Right cardiac atrium (tissue), 5 donors: Measurements from ENCODE around the gene FAM20C. TPM values are rescaled to one million over a fixed set of nuclear protein-coding genes. Genes with fewer than 3 reads are reported as not detected.

Experiments
- ATAC-seq, 2 donors: fragments of 200-7000 bp; cut with Tn5 transposase; one replicate each; pipeline versions ENCODE4 v1.8.0 to v1.9.1; 2020; ENCODE audit warnings: moderate library complexity in 2 of 2, mild to moderate bottlenecking in 1 of 2
- DNase-seq, 3 donors: peaks; one replicate each; pipeline ENCODE4 v3.0.0-alpha.2; 2020
- H3K27ac ChIP-seq: one replicate; pipeline ENCODE4 v1.5.1; 2013; ENCODE audit warnings: mild to moderate bottlenecking, low read length, control low read depth, moderate library complexity
- H3K27me3 ChIP-seq: one replicate; pipeline ENCODE4 v1.6.1; 2013; ENCODE audit not compliant: control insufficient read depth, insufficient read depth
- H3K4me1 ChIP-seq: one replicate; pipeline ENCODE4 v1.6.1; 2013; ENCODE audit warnings: low read length; ENCODE audit not compliant: control insufficient read depth, insufficient read depth
- H3K4me3 ChIP-seq: one replicate; pipeline ENCODE4 v1.5.1; 2013; ENCODE audit warnings: low read length, control low read depth
- H3K9me3 ChIP-seq: one replicate; pipeline ENCODE4 v1.6.1; 2013; ENCODE audit warnings: low read length; ENCODE audit not compliant: control insufficient read depth
- WGBS: extraction: QIAGEN DNeasy Blood & Tissue Kit; methylation state at CpG from one replicate; pipeline ENCODE4 v1.1.7; 2013; 5-methylcytosine and 5-hydroxymethylcytosine counted together
- intact Hi-C, 4 donors: fragments of 100-400 bp; cut with DNase I; formaldehyde crosslinking; loops; one replicate each; pipeline versions ENCODE4 v1.11.0 to v1.14.0; 2022 to 2023
- polyA plus RNA-seq: library from polyadenylated mRNA; stranded (reverse); fragments of 200-250 nt; gene quantifications from one replicate; pipeline ENCODE4 v1.2.3, GENCODE V29; 2013
- total RNA-seq, 4 donors: library from RNA; stranded (reverse); fragmentation: NEBNext Ultra II Directional; extraction: Animal tissue kit (Norgen Biotek cat#: 25700); gene quantifications; one replicate each; pipeline ENCODE4 v1.2.1, GENCODE V29; 2021
- donor health status: healthy with polysubstance abuse.
- donor health status: DM: no; HTN: yes; CAD: no.
- donor health status: DM: no; HTN: no; CAD: no.
- donor health status: DM: no; HTN: yes; CAD: no; lungs with severe emphysema.
- donor health status: DM: yes; HTN: yes; CAD: no.

The FAM20C gene
- total and polyA plus RNA-seq, 5 donors, result 17.6 to 46.3 (median 29.7) TPM

GRCh38 chr7:167090-167855 lies 25.1 kb upstream of the FAM20C start:
- DNase-seq (peak in 2 of 3 donors; percentile 22 to 58), ATAC-seq (peak in 1 of 2 donors; percentile 13)
- 67% methylated on average over 25 of the region's 25 CpGs for WGBS
- H3K27ac ChIP-seq, result no peak overlapping the region
- no peak overlapping the region for H3K4me3 ChIP-seq
- H3K9me3 ChIP-seq, result no peaks in the 10 kb centered on the region
- intact Hi-C loops, result no loop called here
- H3K4me1 ChIP-seq, result no peaks in the 10 kb centered on the region
- no peaks in the 10 kb centered on the region for H3K27me3 ChIP-seq

- intact Hi-C loops, result no loop called here
- Histone ChIP-seq H3K27ac (no peak overlapping the region), H3K9me3 (no peaks in the 10 kb centered on the region), H3K4me3 (no peak overlapping the region), H3K27me3 (no peaks in the 10 kb centered on the region), H3K4me1 (no peaks in the 10 kb centered on the region)
- ATAC-seq, result no peak
- DNase-seq, result peak in 2 of 3 donors; percentile 9 to 50
- WGBS, result 92% methylated on average over 31 of the region's 31 CpGs
Observed at GRCh38 chr7:167976-168791, 24.2 kb upstream of the FAM20C start.

GRCh38 chr7:169276-170172 lies 22.8 kb upstream of the FAM20C start:
- no peak overlapping the region for H3K27ac ChIP-seq
- no peak for ATAC-seq
- H3K9me3 ChIP-seq, result no peaks in the 10 kb centered on the region
- H3K4me1 ChIP-seq, result no peaks in the 10 kb centered on the region
- H3K4me3 ChIP-seq, result no peak overlapping the region
- intact Hi-C loops, result no loop called here
- 93% methylated on average over 33 of the region's 33 CpGs for WGBS
- peak in 2 of 3 donors; percentile 2 to 27 for DNase-seq
- no peaks in the 10 kb centered on the region for H3K27me3 ChIP-seq

- no peaks in the 10 kb centered on the region for H3K4me1 ChIP-seq
- DNase-seq, result peak in 2 of 3 donors; percentile 10 to 22
- H3K9me3 ChIP-seq, result no peaks in the 10 kb centered on the region
- H3K27ac ChIP-seq, result no peak overlapping the region
- WGBS, result 94% methylated on average over 31 of the region's 31 CpGs
- no peak overlapping the region for H3K4me3 ChIP-seq
- no peak for ATAC-seq
- intact Hi-C loops, result no loop called here
- H3K27me3 ChIP-seq, result no peaks in the 10 kb centered on the region
Observed at GRCh38 chr7:170551-171363, 21.6 kb upstream of the FAM20C start.

- H3K9me3 ChIP-seq, result no peaks in the 10 kb centered on the region
- ATAC-seq, result no peak
- H3K4me1 ChIP-seq, result no peaks in the 10 kb centered on the region
- H3K4me3 ChIP-seq, result no peak overlapping the region
- no peaks in the 10 kb centered on the region for H3K27me3 ChIP-seq
- peak; percentile 10 to 44 (median 33) for DNase-seq
- no peak overlapping the region for H3K27ac ChIP-seq
- WGBS, result 86% methylated on average over 27 of the region's 27 CpGs
- intact Hi-C loops, result no loop called here
Observed at GRCh38 chr7:171364-171904, 20.9 kb upstream of the FAM20C start.

- Histone ChIP-seq H3K9me3 (no peaks in the 10 kb centered on the region), H3K4me1 (no peaks in the 10 kb centered on the region), H3K4me3 (no peak overlapping the region), H3K27ac (no peak overlapping the region), H3K27me3 (no peaks in the 10 kb centered on the region)
- peak; percentile 1 to 36 (median 11) for DNase-seq
- ATAC-seq, result no peak
- WGBS, result 92% methylated on average over 16 of the region's 16 CpGs
- intact Hi-C loops, result no loop called here
Observed at GRCh38 chr7:171912-172515, 20.4 kb upstream of the FAM20C start.

- peak; percentile 22 for ATAC-seq
- Histone ChIP-seq H3K27me3 (no peaks in the 10 kb centered on the region), H3K9me3 (no peaks in the 10 kb centered on the region), H3K4me3 (no peak overlapping the region), H3K27ac (no peak overlapping the region), H3K4me1 (no peaks in the 10 kb centered on the region)
- 75% methylated on average over 29 of the region's 29 CpGs for WGBS
- intact Hi-C loops, result no loop called here
- peak in 1 of 3 donors; percentile 54 for DNase-seq
Observed at GRCh38 chr7:173209-173918, 19.0 kb upstream of the FAM20C start.

- intact Hi-C loops, result no loop called here
- no peak for ATAC-seq
- Histone ChIP-seq H3K4me1 (no peaks in the 10 kb centered on the region), H3K4me3 (no peak overlapping the region), H3K27ac (no peak overlapping the region), H3K9me3 (no peaks in the 10 kb centered on the region), H3K27me3 (no peaks in the 10 kb centered on the region)
- no peak for DNase-seq
- WGBS, result 62% methylated on average over 2 of the region's 2 CpGs
Observed at GRCh38 chr7:174716-175115, 17.7 kb upstream of the FAM20C start.

- WGBS, result 94% methylated on average over 11 of the region's 11 CpGs
- Histone ChIP-seq H3K4me1 (no peaks in the 10 kb centered on the region), H3K27me3 (no peaks in the 10 kb centered on the region), H3K4me3 (no peak overlapping the region), H3K27ac (no peak overlapping the region), H3K9me3 (no peaks in the 10 kb centered on the region)
- intact Hi-C loops, result no loop called here
- DNase-seq, result no peak
- no peak for ATAC-seq
Observed at GRCh38 chr7:175955-176354, 16.4 kb upstream of the FAM20C start.
